ENCODE measurements around the gene WFS1. TPM values are rescaled to one million over a fixed set of nuclear protein-coding genes. Genes with fewer than 3 reads are reported as not detected.

The WFS1 gene
- total and polyA plus RNA-seq, 2 of the 4 experiments (the other 2 are of a cell fraction), result 9.7 to 42.4 TPM

DNA sequence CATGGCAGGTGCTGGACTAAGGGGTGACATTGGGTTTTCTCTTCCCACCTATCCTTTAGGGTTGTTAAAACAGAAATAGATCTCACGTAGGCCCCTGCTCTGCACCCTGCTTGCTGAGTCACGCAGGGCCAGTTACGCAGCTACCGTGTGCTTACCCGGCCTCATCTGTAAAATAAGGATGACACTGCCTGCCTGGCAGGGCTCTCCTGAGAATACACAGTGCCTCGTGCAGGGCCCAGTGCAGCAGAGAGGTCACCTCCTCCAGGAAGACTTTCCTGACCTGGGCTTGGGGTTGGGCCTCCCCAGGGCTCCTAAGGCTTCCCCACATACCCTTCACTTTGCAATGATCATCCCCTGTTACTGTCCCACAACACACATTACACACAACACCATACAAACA is 35.7 kb upstream of the WFS1 start:
- WGBS, 2 experiments (ENCODE audit: extremely low coverage in 2 of 2, insufficient read length in 1 of 2), result 61% methylated on average over 6 of the region's 6 CpGs; no CpG with 5 or more reads in 1 of the 2 experiments
- no TSS peak for BruUV-seq (replicated peaks)
- H2AK9ac ChIP-seq (replicated peaks; ENCODE audit: low read depth, low read length, poor library complexity), result peak overlapping the region; percentile 61
- intact Hi-C loops (cut with micrococcal nuclease), result no loop called here
- no peak overlapping the region for H3K9ac ChIP-seq (ENCODE audit: low read depth, low read length)
- ATAC-seq (ENCODE audit: low read depth), result no peak
- no peaks in the 10 kb centered on the region for H3K79me1 ChIP-seq (ENCODE audit: low read depth in 1 of 2, low read length in 2 of 2)
- DNase-seq, result no peak
- in situ Hi-C loops (cut with MboI; ENCODE audit: low sequenced_read_pairs), result no loop called here
- H3K14ac ChIP-seq (replicated peaks; ENCODE audit: low read depth, low read length), result no peak overlapping the region
- no peak overlapping the region for H3K56ac ChIP-seq (ENCODE audit: extremely low read depth, insufficient read depth, low read length)
- H2BK5ac ChIP-seq (ENCODE audit: low read depth, low read length, poor library complexity, severe bottlenecking), result no peak overlapping the region
- peaks cover 13% of the 10 kb centered on the region; the same call in 1 of the 2 replicates for H3K27me3 ChIP-seq (ENCODE audit: control insufficient read depth, insufficient read depth, low read length)
- TF ChIP-seq FOS (IDR thresholded peaks at IDR 0.05; ENCODE audit: low read depth, low read length), result no peak
- TF ChIP-seq, protein P1, sequence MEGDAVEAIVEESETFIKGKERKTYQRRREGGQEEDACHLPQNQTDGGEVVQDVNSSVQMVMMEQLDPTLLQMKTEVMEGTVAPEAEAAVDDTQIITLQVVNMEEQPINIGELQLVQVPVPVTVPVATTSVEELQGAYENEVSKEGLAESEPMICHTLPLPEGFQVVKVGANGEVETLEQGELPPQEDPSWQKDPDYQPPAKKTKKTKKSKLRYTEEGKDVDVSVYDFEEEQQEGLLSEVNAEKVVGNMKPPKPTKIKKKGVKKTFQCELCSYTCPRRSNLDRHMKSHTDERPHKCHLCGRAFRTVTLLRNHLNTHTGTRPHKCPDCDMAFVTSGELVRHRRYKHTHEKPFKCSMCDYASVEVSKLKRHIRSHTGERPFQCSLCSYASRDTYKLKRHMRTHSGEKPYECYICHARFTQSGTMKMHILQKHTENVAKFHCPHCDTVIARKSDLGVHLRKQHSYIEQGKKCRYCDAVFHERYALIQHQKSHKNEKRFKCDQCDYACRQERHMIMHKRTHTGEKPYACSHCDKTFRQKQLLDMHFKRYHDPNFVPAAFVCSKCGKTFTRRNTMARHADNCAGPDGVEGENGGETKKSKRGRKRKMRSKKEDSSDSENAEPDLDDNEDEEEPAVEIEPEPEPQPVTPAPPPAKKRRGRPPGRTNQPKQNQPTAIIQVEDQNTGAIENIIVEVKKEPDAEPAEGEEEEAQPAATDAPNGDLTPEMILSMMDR (conservative IDR thresholded peaks at IDR 0.05; ENCODE audit: low read depth, low read length), result no peak
- TF ChIP-seq CEBPB (IDR thresholded peaks at IDR 0.05; ENCODE audit: low read depth, low read length), result no peak
- TF ChIP-seq SMC3 (IDR thresholded peaks at IDR 0.05; ENCODE audit: low read depth, low read length), result no peak
- TF ChIP-seq, protein P2, sequence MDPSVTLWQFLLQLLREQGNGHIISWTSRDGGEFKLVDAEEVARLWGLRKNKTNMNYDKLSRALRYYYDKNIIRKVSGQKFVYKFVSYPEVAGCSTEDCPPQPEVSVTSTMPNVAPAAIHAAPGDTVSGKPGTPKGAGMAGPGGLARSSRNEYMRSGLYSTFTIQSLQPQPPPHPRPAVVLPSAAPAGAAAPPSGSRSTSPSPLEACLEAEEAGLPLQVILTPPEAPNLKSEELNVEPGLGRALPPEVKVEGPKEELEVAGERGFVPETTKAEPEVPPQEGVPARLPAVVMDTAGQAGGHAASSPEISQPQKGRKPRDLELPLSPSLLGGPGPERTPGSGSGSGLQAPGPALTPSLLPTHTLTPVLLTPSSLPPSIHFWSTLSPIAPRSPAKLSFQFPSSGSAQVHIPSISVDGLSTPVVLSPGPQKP (IDR thresholded peaks at IDR 0.05; ENCODE audit: borderline replicate concordance, low read depth, low read length), result no peak
- no peak for TF ChIP-seq RAD21 (IDR thresholded peaks at IDR 0.05; ENCODE audit: low read length)
- no peak for TF ChIP-seq POLR2A (IDR thresholded peaks at IDR 0.05; ENCODE audit: low read depth, low read length)
- TF ChIP-seq RCOR1 (IDR thresholded peaks at IDR 0.05; ENCODE audit: insufficient replicate concordance, low read length), result no peak
- TF ChIP-seq, protein P3, sequence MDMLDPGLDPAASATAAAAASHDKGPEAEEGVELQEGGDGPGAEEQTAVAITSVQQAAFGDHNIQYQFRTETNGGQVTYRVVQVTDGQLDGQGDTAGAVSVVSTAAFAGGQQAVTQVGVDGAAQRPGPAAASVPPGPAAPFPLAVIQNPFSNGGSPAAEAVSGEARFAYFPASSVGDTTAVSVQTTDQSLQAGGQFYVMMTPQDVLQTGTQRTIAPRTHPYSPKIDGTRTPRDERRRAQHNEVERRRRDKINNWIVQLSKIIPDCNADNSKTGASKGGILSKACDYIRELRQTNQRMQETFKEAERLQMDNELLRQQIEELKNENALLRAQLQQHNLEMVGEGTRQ (IDR thresholded peaks at IDR 0.05; ENCODE audit: low read depth, low read length), result no peak
- TF ChIP-seq MXI1 (IDR thresholded peaks at IDR 0.05; ENCODE audit: borderline replicate concordance, low read depth, low read length), result no peak
- TF ChIP-seq RFX5 (IDR thresholded peaks at IDR 0.05; ENCODE audit: low read depth, low read length), result no peak
- TF ChIP-seq CHD1 (IDR thresholded peaks at IDR 0.05; ENCODE audit: low read depth, low read length), result no peak
- no peak for TF ChIP-seq NFE2L2 (IDR thresholded peaks at IDR 0.05; ENCODE audit: low read depth, low read length)
- no peak for TF ChIP-seq MAZ (IDR thresholded peaks at IDR 0.05; ENCODE audit: borderline replicate concordance, low read depth, low read length)
- no peak for TF ChIP-seq BHLHE40 (IDR thresholded peaks at IDR 0.05; ENCODE audit: low read depth, low read length)
- no peak for TF ChIP-seq MAFK (IDR thresholded peaks at IDR 0.05; ENCODE audit: low read depth, low read length)
- no peak overlapping the region for H2BK20ac ChIP-seq (ENCODE audit: low read depth, low read length)
- H3K4me3 ChIP-seq (ENCODE audit: insufficient read depth, low read depth, low read length), result no peak overlapping the region
- H3K18ac ChIP-seq (ENCODE audit: low read depth, low read length), result no peak overlapping the region
- H3K27ac ChIP-seq (ENCODE audit: insufficient read depth, low read length), result no peak overlapping the region
- no peak overlapping the region for H2BK120ac ChIP-seq (ENCODE audit: low read depth, low read length)
- POLR2A ChIA-PET (ENCODE audit: unreplicated experiment), result no interaction called here
- H2BK15ac ChIP-seq (ENCODE audit: low read depth, low read length), result no peak overlapping the region
- CTCF ChIA-PET, result no interaction called here
- H3K23ac ChIP-seq (ENCODE audit: low read depth, low read length), result no peak overlapping the region
- no peaks in the 10 kb centered on the region for H3K9me1 ChIP-seq (ENCODE audit: insufficient read depth, low read length)
- H2AFZ ChIP-seq (replicated peaks; ENCODE audit: low read length, poor library complexity), result no peak overlapping the region
- H4K8ac ChIP-seq (ENCODE audit: low read depth in 2 of 2, low read length in 2 of 2), result no peak overlapping the region
- no peaks in the 10 kb centered on the region for H3K4me1 ChIP-seq (ENCODE audit: control insufficient read depth, insufficient read depth, low read length)
- no peak overlapping the region for H4K91ac ChIP-seq (ENCODE audit: insufficient read depth, low read depth, low read length)
- no peaks in the 10 kb centered on the region for H4K20me1 ChIP-seq (ENCODE audit: insufficient read depth, low read length)
- no peak overlapping the region for H4K5ac ChIP-seq (ENCODE audit: low read depth, low read length)
- H3K36me3 ChIP-seq (ENCODE audit: control insufficient read depth, insufficient read depth, low read length), result no peaks in the 10 kb centered on the region
- H3K4ac ChIP-seq (ENCODE audit: low read depth, low read length), result no peak overlapping the region
- H2AK5ac ChIP-seq (ENCODE audit: low read depth, low read length), result no peak overlapping the region
- H3K9me3 ChIP-seq (ENCODE audit: control insufficient read depth, insufficient read depth, low read length), result no peaks in the 10 kb centered on the region
- dilution Hi-C loops (cut with HindIII; ENCODE audit: low sequenced_read_pairs, unreplicated experiment), result no loop called here
- H3K4me2 ChIP-seq (ENCODE audit: low read depth, low read length), result no peak overlapping the region

Measured in IMR-90 (cell line).